RWPE2 (cell line): Measurements from ENCODE around the gene CLDN34.

Experiments
- ATAC-seq: fragments of 200-7000 bp; cut with Tn5 transposase; 3 replicates; pipeline ENCODE4 v1.9.1; 2021; ENCODE audit warnings: low read depth
- DNase-seq: peaks from one replicate; pipeline ENCODE4 v3.0.0-alpha.2; 2020; ENCODE audit warnings: low spot score
- H3K27ac ChIP-seq: fragments of 450-650 bp; 2 replicates; pipeline ENCODE4 v1.5.1; 2017; ENCODE audit warnings: mild to moderate bottlenecking; ENCODE audit not compliant: poor library complexity, severe bottlenecking
- H3K27me3 ChIP-seq: fragments of 250-450 bp; sonication (Bioruptor Pico); 2 replicates; pipeline ENCODE4 v1.5.1; 2021; ENCODE audit warnings: mild to moderate bottlenecking, moderate library complexity; ENCODE audit not compliant: insufficient read depth, poor library complexity, severe bottlenecking
- H3K36me3 ChIP-seq: fragments of 250-450 bp; sonication (Bioruptor Pico); 2 replicates; pipeline ENCODE4 v1.5.1; 2020; ENCODE audit warnings: low read depth, mild to moderate bottlenecking, moderate library complexity
- H3K4me1 ChIP-seq: fragments of 250-450 bp; sonication (Bioruptor Pico); 2 replicates; pipeline ENCODE4 v1.5.1; 2021; ENCODE audit warnings: mild to moderate bottlenecking, moderate library complexity; ENCODE audit not compliant: insufficient read depth, poor library complexity, severe bottlenecking
- H3K4me3 ChIP-seq: fragments of 250-450 bp; sonication (Bioruptor Pico); 2 replicates; pipeline ENCODE4 v1.5.1; 2021; ENCODE audit warnings: mild to moderate bottlenecking, moderate library complexity; ENCODE audit not compliant: severe bottlenecking
- H3K9me3 ChIP-seq: fragments of 250-450 bp; sonication (Bioruptor Pico); 2 replicates; pipeline ENCODE4 v1.5.1; 2021; ENCODE audit warnings: mild to moderate bottlenecking, moderate library complexity; ENCODE audit not compliant: severe bottlenecking
- TF ChIP-seq, protein P1 (sequence below): fragments of 450-650 bp; IDR thresholded peaks from one replicate; pipeline ENCODE4 v1.5.1; 2017; ENCODE audit warnings: mild to moderate bottlenecking, moderate library complexity; ENCODE audit not compliant: poor library complexity, severe bottlenecking

CLDN34 gene

DNA sequence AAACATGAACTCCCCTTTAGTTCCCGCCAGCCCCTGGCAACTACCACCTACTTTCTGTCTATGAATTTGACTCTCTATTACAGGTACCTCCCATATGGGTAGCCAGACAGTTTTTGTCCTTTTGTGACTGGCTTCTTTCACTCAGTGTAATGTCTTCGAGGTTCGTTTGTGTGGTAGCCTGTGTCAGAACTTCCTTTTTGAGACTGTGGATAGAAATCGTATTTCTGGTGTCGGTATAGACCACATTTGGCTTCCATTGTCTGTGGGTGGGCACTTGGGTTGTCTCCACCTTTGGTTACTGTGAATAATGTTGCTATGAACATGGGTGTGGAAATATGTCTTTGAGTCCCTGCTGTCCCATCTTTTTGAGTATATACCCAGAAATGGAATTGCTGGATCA is 5.4 kb upstream of the CLDN34 start:
- Histone ChIP-seq H3K9me3 (no peaks in the 10 kb centered on the region), H3K27me3 (no peaks in the 10 kb centered on the region), H3K27ac (no peak overlapping the region), H3K4me1 (no peaks in the 10 kb centered on the region), H3K4me3 (no peak overlapping the region), H3K36me3 (no peaks in the 10 kb centered on the region)
- TF ChIP-seq, protein P1, sequence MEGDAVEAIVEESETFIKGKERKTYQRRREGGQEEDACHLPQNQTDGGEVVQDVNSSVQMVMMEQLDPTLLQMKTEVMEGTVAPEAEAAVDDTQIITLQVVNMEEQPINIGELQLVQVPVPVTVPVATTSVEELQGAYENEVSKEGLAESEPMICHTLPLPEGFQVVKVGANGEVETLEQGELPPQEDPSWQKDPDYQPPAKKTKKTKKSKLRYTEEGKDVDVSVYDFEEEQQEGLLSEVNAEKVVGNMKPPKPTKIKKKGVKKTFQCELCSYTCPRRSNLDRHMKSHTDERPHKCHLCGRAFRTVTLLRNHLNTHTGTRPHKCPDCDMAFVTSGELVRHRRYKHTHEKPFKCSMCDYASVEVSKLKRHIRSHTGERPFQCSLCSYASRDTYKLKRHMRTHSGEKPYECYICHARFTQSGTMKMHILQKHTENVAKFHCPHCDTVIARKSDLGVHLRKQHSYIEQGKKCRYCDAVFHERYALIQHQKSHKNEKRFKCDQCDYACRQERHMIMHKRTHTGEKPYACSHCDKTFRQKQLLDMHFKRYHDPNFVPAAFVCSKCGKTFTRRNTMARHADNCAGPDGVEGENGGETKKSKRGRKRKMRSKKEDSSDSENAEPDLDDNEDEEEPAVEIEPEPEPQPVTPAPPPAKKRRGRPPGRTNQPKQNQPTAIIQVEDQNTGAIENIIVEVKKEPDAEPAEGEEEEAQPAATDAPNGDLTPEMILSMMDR: no peak
- ATAC-seq: no peak
- no peak for DNase-seq

DNA sequence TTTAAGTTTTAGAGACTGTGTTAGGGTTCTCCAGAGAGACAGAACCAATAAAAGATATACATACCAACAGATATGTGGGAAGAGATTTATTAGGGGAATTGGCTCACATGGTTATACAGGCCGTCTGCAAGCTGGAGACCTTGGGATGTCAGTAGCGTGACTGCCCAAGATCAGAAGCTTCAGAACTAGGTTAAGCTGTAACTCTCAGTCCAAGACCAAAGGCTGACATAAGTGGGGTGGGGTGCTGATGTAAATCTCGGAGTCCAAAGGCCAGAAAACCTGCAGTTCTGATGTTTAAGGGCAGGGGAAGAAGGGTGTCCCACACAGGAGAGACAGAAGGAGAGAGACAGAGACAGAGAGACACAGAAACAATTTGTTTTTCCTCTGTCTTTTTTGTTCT is 10.5 kb downstream of the CLDN34 start:
- TF ChIP-seq, protein P1: no peak
- Histone ChIP-seq H3K4me3 (no peak overlapping the region), H3K36me3 (no peaks in the 10 kb centered on the region), H3K27me3 (no peaks in the 10 kb centered on the region), H3K9me3 (no peaks in the 10 kb centered on the region), H3K4me1 (no peaks in the 10 kb centered on the region), H3K27ac (no peak overlapping the region)
- DNase-seq (no peak), ATAC-seq (no peak)

DNA sequence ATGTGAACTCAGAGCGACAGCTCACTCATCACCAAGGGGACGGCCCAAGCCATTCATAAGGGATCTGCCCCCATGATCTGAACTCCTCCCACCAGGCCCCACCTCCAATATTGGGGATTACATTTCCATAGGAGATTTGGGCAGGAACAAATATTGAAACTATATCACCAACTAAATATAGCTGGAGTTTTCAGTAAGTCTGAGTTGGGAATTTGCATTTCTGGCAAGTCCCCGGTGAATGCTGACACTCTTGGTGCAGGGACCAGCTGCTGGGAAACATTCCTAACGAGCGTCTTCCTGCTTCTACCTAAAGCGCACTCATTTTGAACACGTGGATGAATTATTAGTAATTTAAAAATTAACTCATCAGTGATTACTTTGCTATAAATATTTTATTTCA is 13.2 kb downstream of the CLDN34 start:
- no peaks in the 10 kb centered on the region for H3K27me3 ChIP-seq
- TF ChIP-seq, protein P1: no peak
- H3K36me3 ChIP-seq: no peaks in the 10 kb centered on the region
- no peak overlapping the region for H3K27ac ChIP-seq
- no peaks in the 10 kb centered on the region for H3K9me3 ChIP-seq
- no peaks in the 10 kb centered on the region for H3K4me1 ChIP-seq
- ATAC-seq (no peak), DNase-seq (no peak)
- no peak overlapping the region for H3K4me3 ChIP-seq

DNA sequence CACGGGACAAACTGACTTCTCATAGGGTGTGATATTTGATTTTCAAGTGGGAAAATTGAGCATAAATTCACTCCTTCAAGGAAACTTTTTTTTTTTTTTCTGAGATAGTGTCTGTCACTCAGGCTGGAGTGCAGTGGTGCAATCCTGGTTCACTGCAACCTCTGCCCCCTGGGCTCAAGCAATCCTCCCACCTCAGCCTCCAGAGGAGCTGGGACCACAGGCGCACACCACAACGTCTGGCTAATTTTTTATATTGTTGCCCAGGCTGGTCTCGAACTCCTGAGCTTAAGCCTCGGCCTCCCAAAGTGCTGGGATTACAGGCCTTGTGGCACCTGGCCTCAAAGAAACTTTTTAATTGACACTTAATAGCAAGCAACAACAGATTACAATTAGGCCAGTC is 13.8 kb downstream of the CLDN34 start:
- ATAC-seq (no peak), DNase-seq (no peak)
- TF ChIP-seq, protein P1: no peak
- no peak overlapping the region for H3K4me3 ChIP-seq
- no peaks in the 10 kb centered on the region for H3K9me3 ChIP-seq
- no peaks in the 10 kb centered on the region for H3K36me3 ChIP-seq
- H3K4me1 ChIP-seq: no peaks in the 10 kb centered on the region
- no peak overlapping the region for H3K27ac ChIP-seq
- no peaks in the 10 kb centered on the region for H3K27me3 ChIP-seq

DNA sequence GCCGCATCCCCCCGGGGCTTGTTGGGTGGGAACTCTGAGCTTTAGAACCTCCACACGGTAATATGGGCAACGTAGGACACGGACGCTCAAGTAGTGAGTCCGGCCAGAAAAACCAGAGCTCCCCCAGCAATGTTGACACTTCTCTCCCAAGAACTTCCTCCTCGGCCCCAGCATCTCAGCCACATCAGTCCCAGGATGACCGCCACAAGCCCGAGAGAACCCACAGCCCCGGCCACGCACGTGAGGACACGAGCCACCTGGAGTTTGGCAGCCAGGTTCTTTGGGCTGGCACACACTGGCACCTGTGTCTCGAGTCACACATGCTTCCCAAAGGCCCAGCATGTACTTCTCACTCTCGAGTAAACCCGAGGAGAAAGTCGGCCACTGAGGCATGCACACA is 16.3 kb downstream of the CLDN34 start:
- no peaks in the 10 kb centered on the region for H3K36me3 ChIP-seq
- H3K9me3 ChIP-seq: no peaks in the 10 kb centered on the region
- no peaks in the 10 kb centered on the region for H3K27me3 ChIP-seq
- H3K4me1 ChIP-seq: no peaks in the 10 kb centered on the region
- TF ChIP-seq, protein P1: no peak
- no peak for DNase-seq
- no peak for ATAC-seq
- no peak overlapping the region for H3K27ac ChIP-seq
- no peak overlapping the region for H3K4me3 ChIP-seq
